ENCODE data around the gene NSL1. TPM values are rescaled to one million over a fixed set of nuclear protein-coding genes. Genes with fewer than 3 reads are reported as not detected.
"Not testable (repeated sequence)": the region's sequence is repeated elsewhere in the genome, so short reads cannot be mapped to it uniquely, and the experiment has no call there.

The NSL1 gene
- 43.9 TPM for total RNA-seq

- peak; percentile 91 to 95 (median 92) for DNase-seq (ENCODE audit: low read depth in 2 of 3, low spot score in 2 of 3)
These were observed at the start of gene NSL1, which contains the start of gene TATDN3 for GRCh38 chr1:212791676-212792395. Gene NSL1 (minus strand): TSS chr1:212791777. CDS start chr1:212791763, 14 bp downstream. Gene TATDN3 (plus strand): TSS chr1:212791894. CDS start chr1:212791922, 28 bp downstream.

GRCh38 chr1:212838145-212838544 is 46.6 kb upstream of the NSL1 start:
- no peak for DNase-seq (ENCODE audit: low read depth in 2 of 3, low spot score in 2 of 3)

- not testable (repeated sequence) for DNase-seq (ENCODE audit: low read depth in 2 of 3, low spot score in 2 of 3)
These were observed 41.9 kb upstream of the NSL1 start for GRCh38 chr1:212833211-212834207.

GRCh38 chr1:212828395-212828794 is 36.8 kb upstream of the NSL1 start:
- no peak for DNase-seq (ENCODE audit: low read depth in 2 of 3, low spot score in 2 of 3)

- no peak for DNase-seq (ENCODE audit: low read depth in 2 of 3, low spot score in 2 of 3)
These were observed 36.3 kb upstream of the NSL1 start for GRCh38 chr1:212827831-212828278.

GRCh38 chr1:212827171-212827776 is 35.7 kb upstream of the NSL1 start:
- no peak for DNase-seq (ENCODE audit: low read depth in 2 of 3, low spot score in 2 of 3)

GRCh38 chr1:212825798-212826452 is 34.3 kb upstream of the NSL1 start:
- no peak for DNase-seq (ENCODE audit: low read depth in 2 of 3, low spot score in 2 of 3)

GRCh38 chr1:212824201-212824600 is 32.6 kb upstream of the NSL1 start:
- DNase-seq (ENCODE audit: low read depth in 2 of 3, low spot score in 2 of 3), result no peak

- DNase-seq (ENCODE audit: low read depth in 2 of 3, low spot score in 2 of 3), result no peak
These were observed 31.4 kb upstream of the NSL1 start for GRCh38 chr1:212822956-212823355.

GRCh38 chr1:212820969-212821368 is 29.4 kb upstream of the NSL1 start:
- DNase-seq (ENCODE audit: low read depth in 2 of 3, low spot score in 2 of 3), result no peak

- peak in 2 of 3 donors; percentile 49 to 58 for DNase-seq (ENCODE audit: low read depth in 2 of 3, low spot score in 2 of 3)
These were observed 28.1 kb upstream of the NSL1 start for GRCh38 chr1:212819726-212820125.

GRCh38 chr1:212816567-212817278 is 25.1 kb upstream of the NSL1 start:
- no peak for DNase-seq (ENCODE audit: low read depth in 2 of 3, low spot score in 2 of 3)

GRCh38 chr1:212814537-212815334 is 23.2 kb upstream of the NSL1 start:
- peak in 2 of 3 donors; percentile 29 to 65 for DNase-seq (ENCODE audit: low read depth in 2 of 3, low spot score in 2 of 3)

GRCh38 chr1:212805767-212806166 is 14.2 kb upstream of the NSL1 start:
- no peak for DNase-seq (ENCODE audit: low read depth in 2 of 3, low spot score in 2 of 3)

GRCh38 chr1:212797681-212798080 is 6.1 kb upstream of the NSL1 start:
- DNase-seq (ENCODE audit: low read depth in 2 of 3, low spot score in 2 of 3), result no peak

- peak in 1 of 3 donors; percentile 71 for DNase-seq (ENCODE audit: low read depth in 2 of 3, low spot score in 2 of 3)
These were observed 3.0 kb upstream of the NSL1 start for GRCh38 chr1:212794561-212795014.

GRCh38 chr1:212792396-212792908 is 875 bp upstream of the NSL1 start:
- no peak for DNase-seq (ENCODE audit: low read depth in 2 of 3, low spot score in 2 of 3)

GRCh38 chr1:212791261-212791675 is 309 bp downstream of the NSL1 start:
- no peak for DNase-seq (ENCODE audit: low read depth in 2 of 3, low spot score in 2 of 3)

GRCh38 chr1:212785871-212786270 is 5.7 kb downstream of the NSL1 start:
- no peak for DNase-seq (ENCODE audit: low read depth in 2 of 3, low spot score in 2 of 3)

All from hematopoietic multipotent progenitor cell (in vitro differentiated cells).